ENCODE results near the gene ZNF777.
"Not testable (repeated sequence)": the region's sequence is repeated elsewhere in the genome, so short reads cannot be mapped to it uniquely, and the experiment has no call there.

ZNF777 gene

DNA sequence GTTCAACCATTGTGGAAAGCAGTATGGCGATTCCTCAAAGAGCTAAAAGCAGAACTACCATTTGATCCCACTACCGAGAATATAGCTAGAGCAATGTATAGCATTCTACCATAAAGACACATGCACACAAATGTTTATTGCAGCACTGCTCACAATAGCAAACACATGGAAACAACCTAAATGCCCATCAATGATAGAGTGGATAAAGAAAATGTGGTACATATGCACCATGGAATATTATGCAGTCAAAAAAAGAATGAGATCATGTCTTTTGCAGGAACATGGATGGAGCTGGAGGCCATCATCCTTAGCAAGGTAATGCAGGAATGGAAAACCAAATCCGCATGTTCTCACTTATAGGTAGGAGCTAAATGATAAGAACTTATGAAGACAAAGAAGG, 47.8 kb downstream of the ZNF777 start:
- not testable (repeated sequence) for DNase-seq (ENCODE audit: low spot score)

DNA sequence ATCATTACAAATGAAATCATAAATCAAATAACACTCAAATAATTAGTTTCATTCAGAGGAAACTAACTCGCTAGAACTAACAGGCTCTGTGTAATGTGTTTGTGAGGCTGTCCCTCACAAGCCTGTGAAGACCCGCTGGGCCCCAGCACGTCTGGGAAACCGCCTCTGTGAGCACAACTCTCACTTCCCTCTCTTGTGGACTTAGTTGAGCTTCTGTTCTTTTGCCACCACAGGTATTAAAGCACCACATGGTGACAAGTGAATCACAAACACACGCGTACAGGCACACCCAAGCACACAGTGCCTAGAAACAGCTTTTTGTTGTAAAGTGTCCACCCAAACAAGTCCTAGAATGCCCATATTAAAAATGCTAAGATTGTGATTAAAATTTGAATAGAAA, 51.0 kb downstream of the ZNF777 start:
- DNase-seq (ENCODE audit: low spot score): no peak

DNA sequence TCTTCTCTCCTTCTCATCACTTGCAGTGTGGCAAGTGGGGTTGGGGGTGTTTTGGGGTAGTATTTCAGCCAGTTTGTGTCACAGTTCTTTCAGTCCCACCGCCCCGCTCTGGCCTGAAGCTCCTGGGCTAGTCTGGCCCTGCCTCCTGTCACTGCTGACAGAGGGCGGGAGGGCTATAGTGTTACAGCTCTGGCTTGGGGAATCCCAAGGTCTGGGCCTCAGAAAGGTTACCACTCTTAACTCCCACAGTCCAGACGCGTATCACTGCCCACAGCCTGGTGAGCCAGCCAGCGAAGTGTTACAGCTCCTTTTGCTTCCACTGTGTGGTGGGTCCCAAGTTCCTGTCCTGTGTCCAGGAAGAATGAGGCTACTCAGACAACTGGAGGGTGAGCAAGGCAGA, 56.0 kb downstream of the ZNF777 start:
- DNase-seq (ENCODE audit: low spot score): no peak

DNA sequence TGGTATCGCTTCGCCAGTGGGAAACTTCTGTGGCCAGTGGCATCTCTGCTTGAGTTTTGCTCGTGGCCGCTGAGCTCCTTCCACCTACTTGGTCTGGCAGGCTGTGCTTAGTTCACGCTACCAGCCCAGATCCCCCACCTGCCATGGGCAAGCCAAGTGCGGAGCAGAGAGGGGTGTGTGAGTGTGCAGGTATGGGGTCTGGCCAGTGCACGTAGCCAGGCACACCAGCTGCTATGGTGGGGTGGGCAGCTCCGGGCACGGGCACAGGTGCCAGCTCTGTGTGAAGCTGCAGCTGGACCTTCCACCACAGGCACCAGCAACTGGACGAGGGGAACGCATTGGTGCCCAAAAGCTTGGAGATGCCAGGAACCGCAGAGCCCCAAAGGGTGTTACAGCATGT, 56.5 kb downstream of the ZNF777 start:
- DNase-seq (ENCODE audit: low spot score): no peak

DNA sequence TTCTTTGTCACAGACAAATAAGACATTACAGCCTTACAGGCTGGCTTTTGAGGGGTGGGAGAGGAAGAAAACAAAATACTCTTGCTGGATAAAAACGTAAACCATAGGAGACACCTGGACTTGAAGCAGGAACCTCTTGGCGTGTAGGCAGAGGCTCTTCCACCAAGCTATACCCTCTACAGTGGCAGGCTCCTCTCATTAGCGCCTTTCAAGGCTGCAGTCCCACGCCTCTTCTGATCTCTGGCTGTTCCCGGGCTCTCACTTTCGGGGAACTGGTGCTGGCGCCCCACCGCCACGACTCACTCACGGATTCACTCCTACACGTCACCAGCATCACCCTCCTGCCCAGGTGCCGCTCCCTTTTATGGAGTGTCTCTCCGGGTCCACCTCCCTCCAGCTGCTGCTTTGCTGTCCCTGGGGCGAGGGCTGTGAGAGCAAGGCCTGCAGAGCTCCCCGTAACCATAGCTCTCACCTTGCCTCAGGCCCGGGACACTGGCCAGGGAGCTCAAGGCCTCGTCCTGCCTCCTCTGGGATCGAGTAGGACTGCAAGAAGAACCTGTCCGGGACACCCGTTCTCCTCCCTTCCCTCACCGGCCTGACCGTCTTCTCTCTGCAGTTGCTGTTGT, 62.6 kb downstream of the ZNF777 start:
- DNase-seq (ENCODE audit: low spot score): no peak

DNA sequence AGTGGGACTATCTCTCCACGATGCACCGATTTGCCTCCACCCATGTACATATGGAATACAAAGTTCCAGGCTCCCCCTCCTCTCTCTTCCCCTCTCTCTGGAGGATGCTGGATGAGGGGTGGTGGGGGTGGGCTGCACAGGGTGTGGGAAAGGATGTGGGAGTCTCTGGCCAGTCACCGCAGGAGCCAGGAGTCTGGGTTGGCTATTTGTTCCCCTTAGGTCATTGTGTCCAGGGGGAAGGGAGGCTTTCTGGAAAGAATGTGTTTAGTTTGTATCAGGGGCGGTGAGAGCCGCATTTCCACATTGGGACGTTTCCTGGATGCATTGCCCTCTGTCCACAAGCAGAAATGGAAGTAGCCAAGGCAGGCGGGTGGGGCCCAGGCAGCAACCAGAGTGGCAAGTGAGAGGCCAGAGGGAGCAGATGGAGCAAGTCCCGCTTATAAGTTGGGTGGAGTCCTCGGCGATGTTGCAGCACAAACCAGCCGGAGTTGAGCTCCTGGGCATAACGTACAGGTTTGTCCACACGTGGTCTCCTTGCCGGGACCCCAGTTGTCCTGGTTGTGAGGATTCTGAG, 63.3 kb downstream of the ZNF777 start:
- DNase-seq (ENCODE audit: low spot score): no peak

DNA sequence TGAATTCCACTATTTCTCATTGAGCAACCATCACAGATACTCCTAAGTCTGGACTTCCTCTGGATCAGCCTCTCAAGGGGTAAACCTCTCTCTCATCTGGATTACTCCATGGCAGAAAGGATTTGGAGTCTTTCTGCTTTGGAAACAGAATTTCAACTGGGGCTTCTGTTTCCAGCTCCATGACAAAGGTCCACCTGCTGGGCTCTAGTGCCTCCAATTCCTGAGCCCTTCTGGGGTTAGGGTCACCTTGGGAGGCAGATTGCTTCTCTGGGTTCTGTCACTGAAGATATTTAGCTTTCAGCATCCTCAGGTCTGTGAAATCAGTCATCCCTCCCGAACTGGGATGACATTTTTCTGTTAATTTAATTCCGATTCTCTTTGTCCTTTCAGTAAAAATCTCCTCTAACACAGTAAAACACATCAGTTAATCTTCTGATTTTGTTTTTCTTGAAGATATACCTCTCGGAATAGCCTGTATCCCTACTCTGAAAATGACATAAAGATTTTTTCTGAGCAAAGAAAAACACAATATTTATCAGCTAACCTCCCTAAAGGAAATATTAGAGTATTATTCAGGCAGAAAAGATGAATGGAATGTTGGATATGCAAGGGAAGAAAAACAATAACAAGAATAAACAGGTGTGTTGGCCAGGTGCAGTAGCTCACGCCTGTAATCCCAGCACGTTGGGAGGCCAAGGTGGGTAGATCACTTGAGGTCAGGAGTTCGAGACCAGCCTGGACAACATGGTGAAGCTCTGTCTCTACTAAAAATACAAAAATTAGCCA, 72.1 kb downstream of the ZNF777 start:
- DNase-seq (ENCODE audit: low spot score): not testable (repeated sequence)

DNA sequence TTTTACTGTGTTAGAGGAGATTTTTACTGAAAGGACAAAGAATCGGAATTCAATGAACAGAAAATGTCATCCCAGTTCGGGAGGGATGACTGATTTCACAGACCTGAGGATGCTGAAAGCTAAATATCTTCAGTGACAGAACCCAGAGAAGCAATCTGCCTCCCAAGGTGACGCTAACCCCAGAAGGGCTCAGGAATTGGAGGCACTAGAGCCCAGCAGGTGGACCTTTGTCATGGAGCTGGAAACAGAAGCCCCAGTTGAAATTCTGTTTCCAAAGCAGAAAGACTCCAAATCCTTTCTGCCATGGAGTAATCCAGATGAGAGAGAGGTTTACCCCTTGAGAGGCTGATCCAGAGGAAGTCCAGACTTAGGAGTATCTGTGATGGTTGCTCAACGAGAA, 74.3 kb downstream of the ZNF777 start:
- DNase-seq (ENCODE audit: low spot score): not testable (repeated sequence)

DNA sequence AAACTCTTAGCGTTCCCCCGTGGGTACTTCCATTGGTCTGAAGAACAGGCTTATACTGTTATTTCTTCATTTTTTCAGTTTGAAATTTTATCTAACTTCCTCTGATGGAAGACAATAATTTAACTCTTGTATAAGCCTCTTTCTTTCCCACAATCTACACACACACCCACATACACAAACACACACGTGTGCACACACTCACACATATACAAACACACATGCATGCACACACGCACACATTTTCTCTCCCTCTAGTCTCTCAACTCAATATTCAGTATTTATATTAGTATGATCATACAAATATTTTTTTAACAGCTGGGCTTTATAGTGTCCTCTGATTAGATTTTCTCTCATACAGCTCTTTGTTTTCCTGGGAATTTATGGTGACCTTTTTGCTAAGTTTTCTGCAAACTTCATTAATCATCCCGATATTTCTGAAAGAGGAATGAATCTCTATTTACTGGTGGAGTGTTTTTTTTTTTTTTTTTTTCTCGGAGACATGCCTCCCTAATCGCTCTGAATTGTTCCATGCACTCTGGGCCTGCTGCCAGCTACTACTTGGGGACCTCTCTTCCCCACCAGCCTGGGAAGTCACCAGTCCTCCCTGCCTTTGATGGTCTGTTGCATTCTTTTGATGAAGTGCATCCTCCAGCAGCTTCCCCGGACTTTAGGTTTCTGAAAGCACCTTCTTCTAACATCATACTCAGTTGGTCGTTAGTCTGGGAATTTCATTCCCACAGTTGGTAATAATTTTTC, 75.5 kb downstream of the ZNF777 start:
- DNase-seq (ENCODE audit: low spot score): no peak
